Epithelial cell of alveolus of lung (primary cell): Measurements from ENCODE around the gene LONP2. TPM values are rescaled to one million over a fixed set of nuclear protein-coding genes. Genes with fewer than 3 reads are reported as not detected.

Experiments
- total RNA-seq: library from RNA; depleted of rRNA; stranded (reverse); fragments of >200 nt; gene quantifications from 2 replicates; pipeline ENCODE4 v1.2.1, GENCODE V29; 2015

Gene LONP2, protein sequence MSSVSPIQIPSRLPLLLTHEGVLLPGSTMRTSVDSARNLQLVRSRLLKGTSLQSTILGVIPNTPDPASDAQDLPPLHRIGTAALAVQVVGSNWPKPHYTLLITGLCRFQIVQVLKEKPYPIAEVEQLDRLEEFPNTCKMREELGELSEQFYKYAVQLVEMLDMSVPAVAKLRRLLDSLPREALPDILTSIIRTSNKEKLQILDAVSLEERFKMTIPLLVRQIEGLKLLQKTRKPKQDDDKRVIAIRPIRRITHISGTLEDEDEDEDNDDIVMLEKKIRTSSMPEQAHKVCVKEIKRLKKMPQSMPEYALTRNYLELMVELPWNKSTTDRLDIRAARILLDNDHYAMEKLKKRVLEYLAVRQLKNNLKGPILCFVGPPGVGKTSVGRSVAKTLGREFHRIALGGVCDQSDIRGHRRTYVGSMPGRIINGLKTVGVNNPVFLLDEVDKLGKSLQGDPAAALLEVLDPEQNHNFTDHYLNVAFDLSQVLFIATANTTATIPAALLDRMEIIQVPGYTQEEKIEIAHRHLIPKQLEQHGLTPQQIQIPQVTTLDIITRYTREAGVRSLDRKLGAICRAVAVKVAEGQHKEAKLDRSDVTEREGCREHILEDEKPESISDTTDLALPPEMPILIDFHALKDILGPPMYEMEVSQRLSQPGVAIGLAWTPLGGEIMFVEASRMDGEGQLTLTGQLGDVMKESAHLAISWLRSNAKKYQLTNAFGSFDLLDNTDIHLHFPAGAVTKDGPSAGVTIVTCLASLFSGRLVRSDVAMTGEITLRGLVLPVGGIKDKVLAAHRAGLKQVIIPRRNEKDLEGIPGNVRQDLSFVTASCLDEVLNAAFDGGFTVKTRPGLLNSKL
- total RNA-seq, result 33.0 and 38.4 TPM in 2 replicates

DNA sequence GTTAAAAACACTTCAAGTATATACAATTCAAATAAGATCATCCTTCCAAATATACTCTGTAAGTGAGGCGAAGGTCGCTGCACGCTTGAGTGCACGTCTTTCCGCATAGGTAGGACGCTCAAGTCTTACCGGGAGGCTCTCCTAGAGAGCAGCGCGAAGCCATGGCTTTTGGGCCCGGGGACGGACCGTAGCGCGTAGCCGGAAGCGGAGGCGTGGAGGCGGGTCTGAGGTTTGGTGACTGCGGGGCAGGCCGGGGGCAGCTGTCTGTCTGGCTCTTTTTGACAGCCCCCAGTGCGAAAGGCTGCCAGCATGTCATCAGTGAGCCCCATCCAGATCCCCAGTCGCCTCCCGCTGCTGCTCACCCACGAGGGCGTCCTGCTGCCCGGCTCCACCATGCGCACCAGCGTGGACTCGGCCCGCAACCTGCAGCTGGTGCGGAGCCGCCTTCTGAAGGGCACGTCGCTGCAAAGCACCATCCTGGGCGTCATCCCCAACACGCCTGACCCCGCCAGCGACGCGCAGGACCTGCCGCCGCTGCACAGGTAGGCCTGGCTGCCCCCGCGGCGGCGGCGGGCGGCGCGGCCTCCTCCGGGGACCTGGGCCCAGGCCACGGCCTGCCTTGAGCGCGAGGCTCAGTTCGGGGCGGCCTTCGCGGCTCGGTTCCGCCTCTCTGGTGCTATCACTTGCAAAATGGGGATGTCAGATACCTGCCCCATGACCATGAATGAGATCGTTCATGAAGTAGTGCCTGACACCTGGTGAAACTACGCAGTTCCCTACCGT is at the start of gene LONP2:
LONP2 (plus strand) TSS at position 221 of the 783 bp plus-strand sequence; CDS start at position 310, 89 bp downstream.

DNA sequence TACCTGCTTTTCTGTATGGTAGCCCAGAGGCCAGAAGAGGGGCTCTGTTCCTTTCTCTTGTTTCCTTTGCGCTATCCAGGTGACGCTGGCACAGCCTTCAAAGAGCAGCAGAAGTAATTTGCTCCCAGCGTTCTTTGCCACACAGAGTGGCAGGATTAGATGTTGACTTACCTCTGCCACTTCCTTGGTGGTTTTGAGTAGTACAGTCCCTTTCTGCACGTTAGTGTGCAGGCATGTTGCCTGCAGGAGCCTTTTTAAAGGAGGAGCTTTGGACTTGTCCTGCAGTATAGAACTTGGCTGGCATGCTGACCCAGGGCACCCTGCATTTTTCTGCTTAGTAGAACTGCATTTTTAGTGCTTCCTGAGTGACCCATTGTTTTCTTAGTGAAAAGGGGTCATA is 3.2 kb downstream of the LONP2 start, which contains the start of gene ABCC11:
ABCC11 (minus strand) TSS at position 229 of the 400 bp plus-strand sequence. CDS start 15,618 bp downstream, outside the sequence.

DNA sequence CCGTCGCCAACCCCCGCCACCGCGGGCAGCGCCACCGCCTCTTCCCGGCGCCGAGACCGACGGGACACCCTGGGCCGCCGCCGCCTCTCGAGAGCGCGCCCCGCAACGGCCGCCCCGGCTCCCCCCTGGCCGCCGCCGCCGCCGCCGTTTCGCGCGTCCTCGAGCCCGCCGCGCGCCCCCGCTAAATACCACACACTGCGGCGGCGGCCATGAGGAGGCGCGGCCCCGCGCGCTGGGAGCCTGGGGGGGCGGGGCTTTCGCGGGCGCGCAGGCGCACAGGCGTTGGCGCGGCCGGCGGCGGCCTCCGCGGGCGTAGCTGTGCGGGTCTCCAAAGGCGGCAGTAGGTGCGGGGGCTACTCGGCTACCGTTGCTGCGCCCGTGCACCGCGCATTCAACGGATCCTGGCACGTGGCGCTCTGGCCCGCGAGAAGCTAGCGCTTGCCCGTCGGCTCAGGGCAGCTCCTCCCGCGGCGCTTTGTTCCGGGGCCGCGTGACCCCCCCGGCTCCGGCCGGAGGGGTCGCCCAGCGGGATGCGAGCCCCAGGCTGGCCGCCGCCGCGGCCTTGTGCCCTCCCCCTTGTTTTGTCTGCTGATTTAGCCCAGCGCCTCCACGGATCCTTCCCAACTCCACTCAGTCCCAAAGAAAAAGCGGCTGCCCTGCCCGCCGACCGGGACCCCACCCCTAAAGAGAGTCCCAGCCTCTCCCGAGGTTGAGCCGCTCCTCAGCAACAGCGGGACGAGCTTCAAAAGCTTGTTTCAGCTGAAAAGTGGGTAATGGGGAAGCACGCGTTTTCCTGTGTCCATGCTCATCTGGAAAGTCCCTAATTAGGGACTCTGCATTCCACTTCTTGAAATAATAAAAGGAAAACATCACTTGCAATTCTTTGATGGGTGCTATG is 141.4 kb downstream of the LONP2 start, which contains the start of gene SIAH1:
SIAH1 (minus strand) TSS at position 161 of the 898 bp plus-strand sequence. CDS start 22,985 bp downstream, outside the sequence.

Other genes with a start within 250 kb of the LONP2 start
- not detected in 2 replicates for gene ABCC12, start 88.3 kb upstream of the LONP2 start, total RNA-seq
- not detected in 2 replicates for gene ABCC11, start 3.2 kb downstream of the LONP2 start, total RNA-seq
- gene SIAH1, start 141.1 kb downstream of the LONP2 start, total RNA-seq, result 21.1 and 27.9 TPM in 2 replicates